ENCODE results near the gene RBM6. TPM values are rescaled to one million over a fixed set of nuclear protein-coding genes. Genes with fewer than 3 reads are reported as not detected.

The RBM6 gene
- total and polyA plus RNA-seq, 9 of the 15 experiments (the other 6 are each of a cell fraction or from before 2014, with no cell fraction given), result 19.9 to 82.2 (median 57.8) TPM

GRCh38 chr3:49929291-49930167 is 10.4 kb upstream of the RBM6 start, which contains the start of gene MON1A (continued):
- peak; percentile 68 for TF ChIP-seq ATF4 (CRISPR knock-in tag; IDR thresholded peaks at IDR 0.05)
- TF ChIP-seq NKRF (IDR thresholded peaks at IDR 0.05; ENCODE audit: borderline replicate concordance), result peak; percentile 98
- no peak for TF ChIP-seq OTX1 (CRISPR knock-in tag; IDR thresholded peaks at IDR 0.05)
- TF ChIP-seq ZBTB7A (IDR thresholded peaks at IDR 0.05; ENCODE audit: borderline replicate concordance, control insufficient read depth, low read depth, low read length), result no peak
- TF ChIP-seq MAFK (IDR thresholded peaks at IDR 0.05; ENCODE audit: low read length), result no peak
- 0 out of 2 replicates have a peak, but pooled peaks have one; percentile 4 for TF ChIP-seq GMEB1 (CRISPR knock-in tag; IDR thresholded peaks at IDR 0.05)
- peak; percentile 96 for TF ChIP-seq SAP30 (IDR thresholded peaks at IDR 0.05; ENCODE audit: borderline replicate concordance, insufficient read depth, low read depth, low read length, poor library complexity, severe bottlenecking)
- no peak for TF ChIP-seq ZNF24 (IDR thresholded peaks at IDR 0.05)
- TF ChIP-seq FOS (IDR thresholded peaks at IDR 0.05; ENCODE audit: extremely low read depth, insufficient read length), result no peak
- TF ChIP-seq KAT2B (IDR thresholded peaks at IDR 0.05; ENCODE audit: low read depth, low read length), result no peak
- peak; percentile 34; the same call in 1 of the 2 replicates for TF ChIP-seq MBD2 (IDR thresholded peaks at IDR 0.05; ENCODE audit: borderline replicate concordance, low read depth)
- no peak for TF ChIP-seq BRD9 (IDR thresholded peaks at IDR 0.05; ENCODE audit: low read depth, partially characterized antibody)
- TF ChIP-seq RCOR1 (IDR thresholded peaks at IDR 0.05; ENCODE audit: borderline replicate concordance in 1 of 2, low read depth in 2 of 2, low read length in 2 of 2), result no peak
- TF ChIP-seq FOSL1 (tag; conservative IDR thresholded peaks at IDR 0.05), result peak; percentile 42; the same call in 1 of the 2 replicates
- no peak for TF ChIP-seq ARHGAP35 (IDR thresholded peaks at IDR 0.05; ENCODE audit: partially characterized antibody)
- no peak for TF ChIP-seq GATA2 (CRISPR knock-in tag; IDR thresholded peaks at IDR 0.05)
- TF ChIP-seq ESRRA (IDR thresholded peaks at IDR 0.05; ENCODE audit: borderline replicate concordance, low read depth), result no peak
- peak; percentile 95 for TF ChIP-seq POLR2G (IDR thresholded peaks at IDR 0.05; ENCODE audit: low read depth, low read length)
- peak; percentile 59 for TF ChIP-seq CCNT2 (IDR thresholded peaks at IDR 0.05; ENCODE audit: borderline replicate concordance, extremely low read depth, insufficient read length, low read depth, low read length)
